ENCODE data around the gene TCF23.

Gene TCF23

GRCh38 chr2:27152102-27152795 lies 3.4 kb downstream of the TCF23 start:
- TF ChIP-seq CTCF (IDR thresholded peaks at IDR 0.05; ENCODE audit: low read depth, low read length), result no peak
- H3K4me3 ChIP-seq (ENCODE audit: low read depth, low read length), result no peak overlapping the region

- no peak overlapping the region for H3K4me3 ChIP-seq (ENCODE audit: low read depth, low read length)
- TF ChIP-seq CTCF (IDR thresholded peaks at IDR 0.05; ENCODE audit: low read depth, low read length), result no peak
Measured at GRCh38 chr2:27152796-27153464, 4.1 kb downstream of the TCF23 start.

GRCh38 chr2:27154488-27154887 lies 5.7 kb downstream of the TCF23 start:
- no peak overlapping the region for H3K4me3 ChIP-seq (ENCODE audit: low read depth, low read length)
- TF ChIP-seq CTCF (IDR thresholded peaks at IDR 0.05; ENCODE audit: low read depth, low read length), result no peak

- H3K4me3 ChIP-seq (ENCODE audit: low read depth, low read length), result no peak overlapping the region
- TF ChIP-seq CTCF (IDR thresholded peaks at IDR 0.05; ENCODE audit: low read depth, low read length), result no peak
Measured at GRCh38 chr2:27155069-27155520, 6.3 kb downstream of the TCF23 start.

GRCh38 chr2:27158468-27158867 lies 9.7 kb downstream of the TCF23 start:
- no peak for TF ChIP-seq CTCF (IDR thresholded peaks at IDR 0.05; ENCODE audit: low read depth, low read length)
- no peak overlapping the region for H3K4me3 ChIP-seq (ENCODE audit: low read depth, low read length)

- H3K4me3 ChIP-seq (ENCODE audit: low read depth, low read length), result no peak overlapping the region
- no peak for TF ChIP-seq CTCF (IDR thresholded peaks at IDR 0.05; ENCODE audit: low read depth, low read length)
Measured at GRCh38 chr2:27159271-27159670, 10.5 kb downstream of the TCF23 start.

GRCh38 chr2:27160191-27160590 lies 11.4 kb downstream of the TCF23 start:
- no peak overlapping the region for H3K4me3 ChIP-seq (ENCODE audit: low read depth, low read length)
- TF ChIP-seq CTCF (IDR thresholded peaks at IDR 0.05; ENCODE audit: low read depth, low read length), result no peak

All from WI38 (cell line).